GM23338 (cell line): ENCODE data around the gene MYPOP. TPM values are rescaled to one million over a fixed set of nuclear protein-coding genes. Genes with fewer than 3 reads are reported as not detected.

Experiments
- ATAC-seq: fragments of 200-7000 bp; cut with Tn5 transposase; 3 replicates; pipeline ENCODE4 v1.9.1; 2020
- DNase-seq: peaks from one replicate; pipeline ENCODE4 v3.0.0-alpha.2; 2015; ENCODE audit warnings: low spot score
- H2AFZ ChIP-seq: fragments of 200-600 bp; sonication (generic); 2 replicates; pipeline ENCODE4 v1.8.0; 2016; ENCODE audit warnings: antibody characterized with exemption, mild to moderate bottlenecking, moderate library complexity
- H3F3A ChIP-seq: fragments of 200-600 bp; sonication (generic); replicated peaks from 2 replicates; pipeline ENCODE4 v1.8.0; 2017; ENCODE audit warnings: antibody characterized with exemption, mixed run types, low read depth
- H3K27ac ChIP-seq: fragments of 200-600 bp; sonication (generic); 2 replicates; pipeline ENCODE4 v1.6.1; 2016; ENCODE audit warnings: low read depth
- H3K27me3 ChIP-seq: fragments of 200-600 bp; sonication (generic); 2 replicates; pipeline ENCODE4 v1.8.0; 2016; ENCODE audit warnings: mild to moderate bottlenecking, mixed run types, moderate library complexity; ENCODE audit not compliant: insufficient read depth
- H3K36me3 ChIP-seq: fragments of 200-600 bp; sonication (generic); 2 replicates; pipeline ENCODE4 v1.8.0; 2016; ENCODE audit warnings: mild to moderate bottlenecking; ENCODE audit not compliant: insufficient read depth
- H3K4me1 ChIP-seq: fragments of 200-600 bp; sonication (generic); 2 replicates; pipeline ENCODE4 v1.8.0; 2016; ENCODE audit warnings: mild to moderate bottlenecking, moderate library complexity; ENCODE audit not compliant: insufficient read depth
- H3K4me2 ChIP-seq: fragments of 200-600 bp; sonication (generic); 2 replicates; pipeline ENCODE4 v1.7.1; 2017; ENCODE audit warnings: mixed run types
- H3K4me3 ChIP-seq: fragments of 200-600 bp; sonication (generic); 2 replicates; pipeline ENCODE4 v1.6.1; 2016; ENCODE audit warnings: mixed run types
- H3K79me2 ChIP-seq: fragments of 200-600 bp; sonication (generic); replicated peaks from 2 replicates; pipeline ENCODE4 v1.8.0; 2017; ENCODE audit warnings: mild to moderate bottlenecking; ENCODE audit not compliant: insufficient read depth
- H3K9me2 ChIP-seq: fragments of 200-600 bp; sonication (generic); 2 replicates; pipeline ENCODE4 v1.8.0; 2017; ENCODE audit not compliant: insufficient read depth
- H4K20me1 ChIP-seq: fragments of 200-600 bp; sonication (generic); replicated peaks from 2 replicates; pipeline ENCODE4 v1.8.0; 2017; ENCODE audit warnings: mild to moderate bottlenecking; ENCODE audit not compliant: insufficient read depth
- H3K27ac Mint-ChIP-seq: 2 replicates; pipeline ENCODE4 v1.8.0; 2020; ENCODE audit warnings: inconsistent platforms, mild to moderate bottlenecking, moderate library complexity, mixed read lengths
- H3K27me3 Mint-ChIP-seq: 3 replicates; pipeline ENCODE4 v1.8.0; 2022; ENCODE audit warnings: low read depth, mild to moderate bottlenecking, moderate library complexity, mixed read lengths, inconsistent platforms; ENCODE audit not compliant: insufficient read depth, poor library complexity
- H3K36me3 Mint-ChIP-seq: 3 replicates; pipeline ENCODE4 v1.8.0; 2021; ENCODE audit warnings: low read depth, mild to moderate bottlenecking, inconsistent platforms, moderate library complexity, mixed read lengths
- H3K4me1 Mint-ChIP-seq: 3 replicates; pipeline ENCODE4 v1.8.0; 2020; ENCODE audit warnings: mild to moderate bottlenecking, inconsistent platforms, mixed read lengths
- H3K4me3 Mint-ChIP-seq: 3 replicates; pipeline ENCODE4 v1.8.0; 2021; ENCODE audit warnings: moderate library complexity, mild to moderate bottlenecking, inconsistent platforms, mixed read lengths
- H3K9me3 Mint-ChIP-seq: 3 replicates; pipeline ENCODE4 v1.8.0; 2020; ENCODE audit warnings: moderate library complexity, mild to moderate bottlenecking, inconsistent platforms, mixed read lengths
- CREB1 ChIP-seq: fragments of 250-450 bp; sonication (Bioruptor Pico); IDR thresholded peaks from 2 replicates; pipeline ENCODE4 v1.5.0; 2020; ENCODE audit warnings: low read depth, mild to moderate bottlenecking, moderate library complexity
- CTCF ChIP-seq, 2 experiments: fragments of 200-600 bp in 1 of 2; sonication (generic) in 1 of 2; conservative IDR thresholded peaks; 2 replicates each; pipeline versions ENCODE4 v1.5.1 to v1.6.1; 2016 to 2017; ENCODE audit warnings: antibody characterized with exemption in 2 of 2, low read depth in 2 of 2, mild to moderate bottlenecking in 2 of 2, moderate library complexity in 1 of 2
- EZH2 ChIP-seq: fragments of 200-600 bp; sonication (generic); IDR thresholded peaks from one replicate; pipeline ENCODE4 v1.8.0; 2017; ENCODE audit warnings: antibody characterized with exemption, mild to moderate bottlenecking, low read depth; ENCODE audit not compliant: unreplicated experiment
- EZH2phosphoT487 ChIP-seq: fragments of 200-600 bp; sonication (generic); IDR thresholded peaks from one replicate; pipeline ENCODE4 v1.8.1; 2018; ENCODE audit warnings: antibody characterized with exemption; ENCODE audit not compliant: unreplicated experiment
- JUNB ChIP-seq: IDR thresholded peaks from one replicate; pipeline ENCODE4 v1.6.1; 2016; ENCODE audit warnings: antibody characterized with exemption; ENCODE audit not compliant: unreplicated experiment
- NANOG ChIP-seq: IDR thresholded peaks from 2 replicates; pipeline ENCODE4 v1.6.1; 2016; ENCODE audit warnings: antibody characterized with exemption, borderline replicate concordance
- STAT1 ChIP-seq: IDR thresholded peaks from one replicate; pipeline ENCODE4 v1.6.1; 2016; ENCODE audit warnings: antibody characterized with exemption; ENCODE audit not compliant: unreplicated experiment
- ZNF114 ChIP-seq: fragments of 250-450 bp; sonication (Bioruptor Pico); IDR thresholded peaks from 2 replicates; pipeline ENCODE4 v1.5.0; 2020; ENCODE audit warnings: mild to moderate bottlenecking, moderate library complexity
- ZNF331 ChIP-seq: fragments of 250-450 bp; sonication (Bioruptor Pico); IDR thresholded peaks from 2 replicates; pipeline ENCODE4 v1.5.0; 2020; ENCODE audit warnings: low read depth, mild to moderate bottlenecking, moderate library complexity
- ZNF462 ChIP-seq: fragments of 250-450 bp; sonication (Bioruptor Pico); IDR thresholded peaks from 2 replicates; pipeline ENCODE4 v1.5.0; 2020; ENCODE audit warnings: mild to moderate bottlenecking, moderate library complexity
- polyA plus RNA-seq: library from polyadenylated mRNA; unstranded; fragments of >200 nt; fragmentation: Nextera tagmentation; extraction: Ambion mirVana; gene quantifications from 2 replicates; pipeline ENCODE4 v1.2.1, GENCODE V29; 2016
- total RNA-seq: library from RNA; depleted of rRNA; stranded (reverse); fragments of >200 nt; shearing (Covaris generic); gene quantifications from 2 replicates; pipeline ENCODE4 v1.2.3, GENCODE V29; 2014
- TF ChIP-seq, protein P1 (sequence below): IDR thresholded peaks from 2 replicates; pipeline ENCODE4 v1.6.1; 2016; ENCODE audit warnings: antibody characterized with exemption

MYPOP gene
- total and polyA plus RNA-seq, 2 experiments from 2014 or later = 3.0 to 6.9 TPM

GRCh38 chr19:45895519-45895972 is 6.9 kb downstream of the MYPOP start:
- H3F3A ChIP-seq = peaks cover 7% of the 10 kb centered on the region; the same call in 1 of the 2 replicates
- H2AFZ ChIP-seq = no peak overlapping the region
- peaks cover 26% of the 10 kb centered on the region for H3K36me3 Mint-ChIP-seq
- H3K9me3 Mint-ChIP-seq = no peaks in the 10 kb centered on the region; the same call in 2 of the 3 replicates
- no peaks in the 10 kb centered on the region for H3K79me2 ChIP-seq
- H3K4me2 ChIP-seq = no peak overlapping the region
- TF ChIP-seq ZNF462 (CRISPR knock-in tag) (no peak), STAT1 (no peak), CREB1 (CRISPR knock-in tag) (no peak), ZNF114 (no peak), EZH2phosphoT487 (no peak)
- H3K36me3 ChIP-seq = no peaks in the 10 kb centered on the region
- H3K27me3 Mint-ChIP-seq = peaks cover 9% of the 10 kb centered on the region
- DNase-seq = no peak
- H3K9me2 ChIP-seq = no peaks in the 10 kb centered on the region
- no peaks in the 10 kb centered on the region; the same call in 1 of the 2 replicates for H4K20me1 ChIP-seq
- H3K4me3 Mint-ChIP-seq = no peak overlapping the region; the same call in 2 of the 3 replicates
- H3K4me1 ChIP-seq = 0 out of 2 replicates have a peak, but pooled peaks cover 3% of the 10 kb centered on the region
- no peak overlapping the region; the same call in 1 of the 2 replicates for H3K27ac ChIP-seq
- peaks cover 6% of the 10 kb centered on the region for H3K4me1 Mint-ChIP-seq
- H3K27me3 ChIP-seq = peaks cover 8% of the 10 kb centered on the region
- no peak overlapping the region for H3K4me3 ChIP-seq
- H3K27ac Mint-ChIP-seq = 0 out of 2 replicates have a peak overlapping the region, but pooled peaks have one; percentile 10
- no peak for ATAC-seq

GRCh38 chr19:45890877-45891276 is 11.5 kb downstream of the MYPOP start:
- Histone ChIP-seq H3K4me3 (no peak overlapping the region), H4K20me1 (no peaks in the 10 kb centered on the region; the same call in 1 of the 2 replicates), H3K4me2 (no peak overlapping the region), H3K9me2 (no peaks in the 10 kb centered on the region), H3K27me3 (no peaks in the 10 kb centered on the region), H3K79me2 (no peaks in the 10 kb centered on the region), H2AFZ (no peak overlapping the region), H3F3A (peaks cover 6% of the 10 kb centered on the region; the same call in 1 of the 2 replicates), H3K27ac (no peak overlapping the region), H3K36me3 (no peaks in the 10 kb centered on the region), H3K4me1 (peaks cover 3% of the 10 kb centered on the region; the same call in 1 of the 2 replicates)
- no peak for ATAC-seq
- no peak for DNase-seq
- Mint-ChIP-seq H3K4me3 (no peak overlapping the region), H3K27me3 (peaks cover 11% of the 10 kb centered on the region), H3K36me3 (peaks cover 10% of the 10 kb centered on the region), H3K9me3 (no peaks in the 10 kb centered on the region; the same call in 2 of the 3 replicates), H3K4me1 (peaks cover 6% of the 10 kb centered on the region), H3K27ac (no peak overlapping the region)
- TF ChIP-seq NANOG = no peak
- TF ChIP-seq, protein P1, sequence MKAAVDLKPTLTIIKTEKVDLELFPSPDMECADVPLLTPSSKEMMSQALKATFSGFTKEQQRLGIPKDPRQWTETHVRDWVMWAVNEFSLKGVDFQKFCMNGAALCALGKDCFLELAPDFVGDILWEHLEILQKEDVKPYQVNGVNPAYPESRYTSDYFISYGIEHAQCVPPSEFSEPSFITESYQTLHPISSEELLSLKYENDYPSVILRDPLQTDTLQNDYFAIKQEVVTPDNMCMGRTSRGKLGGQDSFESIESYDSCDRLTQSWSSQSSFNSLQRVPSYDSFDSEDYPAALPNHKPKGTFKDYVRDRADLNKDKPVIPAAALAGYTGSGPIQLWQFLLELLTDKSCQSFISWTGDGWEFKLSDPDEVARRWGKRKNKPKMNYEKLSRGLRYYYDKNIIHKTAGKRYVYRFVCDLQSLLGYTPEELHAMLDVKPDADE = no peak
- no peak for TF ChIP-seq EZH2phosphoT487
- TF ChIP-seq EZH2 = no peak
- TF ChIP-seq CTCF (conservative IDR thresholded peaks at IDR 0.05; ENCODE audit: low read depth in 2 of 2) = no peak
- no peak for TF ChIP-seq CREB1 (CRISPR knock-in tag)
- TF ChIP-seq JUNB = no peak
- no peak for TF ChIP-seq ZNF331 (CRISPR knock-in tag)
- no peak for TF ChIP-seq ZNF114
- TF ChIP-seq STAT1 = no peak
